HG03108 (cell line): ENCODE measurements around the gene EXD3.
"Not testable (repeated sequence)": the region's sequence is repeated elsewhere in the genome, so short reads cannot be mapped to it uniquely, and the experiment has no call there.

Experiments
- ATAC-seq: cut with Tn5 transposase; IDR thresholded peaks from one replicate; pipeline ENCODE4 v1.9.1; 2021; ENCODE audit warnings: moderate library complexity; ENCODE audit not compliant: unreplicated experiment

Gene EXD3

DNA sequence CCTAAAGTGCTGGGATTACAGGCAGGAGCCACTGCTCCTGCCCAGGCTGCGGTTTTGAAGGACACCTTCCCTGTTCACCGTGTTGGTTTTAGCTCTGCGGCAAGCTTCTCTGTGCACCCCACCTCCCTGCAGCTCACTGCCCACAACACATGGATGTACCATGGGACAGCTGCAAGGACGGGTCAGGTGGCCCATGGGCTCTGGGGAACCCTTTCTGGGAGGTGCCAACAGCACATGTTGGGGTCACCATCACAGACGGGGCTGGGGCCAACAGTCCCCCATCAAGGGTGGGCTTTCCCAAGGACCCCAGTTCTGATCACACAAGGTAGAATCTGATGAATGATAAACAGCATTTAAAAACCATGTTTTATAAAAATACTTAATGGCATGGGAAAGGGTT is 7.5 kb downstream of the EXD3 start:
- no peak for ATAC-seq

DNA sequence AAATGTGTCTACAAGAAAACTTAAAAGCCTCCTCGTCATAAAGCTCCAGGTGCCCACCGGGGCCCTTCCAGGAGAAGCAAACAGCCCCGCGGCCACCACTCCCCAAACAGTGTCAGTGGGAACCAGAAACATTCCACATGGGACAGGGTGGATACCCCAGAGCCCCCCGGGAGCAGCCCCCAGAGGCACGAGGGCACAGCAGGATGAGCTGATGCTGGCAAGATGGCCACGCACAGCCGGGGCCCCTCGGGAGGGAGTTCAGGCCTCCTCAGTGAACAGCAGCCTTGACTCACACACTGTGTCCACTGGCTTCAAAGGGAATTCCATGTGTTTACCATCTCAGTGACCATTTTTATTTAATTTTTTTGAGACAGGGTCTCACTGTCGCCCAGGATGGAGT is 10.5 kb downstream of the EXD3 start:
- no peak for ATAC-seq

GRCh38 chr9:137411645-137412380 is 11.1 kb downstream of the EXD3 start:
- ATAC-seq = no peak

DNA sequence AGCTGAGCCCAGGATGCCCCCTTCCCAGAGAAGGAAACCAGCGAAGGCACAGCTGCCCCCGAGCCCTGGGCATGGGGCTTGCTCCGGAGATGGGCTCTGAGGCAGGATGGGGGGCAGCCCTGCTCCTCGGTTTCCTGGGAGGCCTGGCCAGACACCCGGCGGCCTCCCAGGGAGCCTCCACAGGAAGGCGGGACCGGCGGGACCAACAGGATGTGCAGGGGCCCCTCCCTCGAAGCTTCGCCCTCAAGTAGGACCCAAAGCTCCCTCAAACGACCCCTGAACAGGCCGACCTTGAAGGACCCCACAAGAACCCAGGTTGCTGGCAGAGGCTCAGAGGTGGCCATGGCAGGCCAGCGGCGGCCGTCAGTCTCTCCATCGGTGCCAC is 11.7 kb downstream of the EXD3 start:
- no peak for ATAC-seq

DNA sequence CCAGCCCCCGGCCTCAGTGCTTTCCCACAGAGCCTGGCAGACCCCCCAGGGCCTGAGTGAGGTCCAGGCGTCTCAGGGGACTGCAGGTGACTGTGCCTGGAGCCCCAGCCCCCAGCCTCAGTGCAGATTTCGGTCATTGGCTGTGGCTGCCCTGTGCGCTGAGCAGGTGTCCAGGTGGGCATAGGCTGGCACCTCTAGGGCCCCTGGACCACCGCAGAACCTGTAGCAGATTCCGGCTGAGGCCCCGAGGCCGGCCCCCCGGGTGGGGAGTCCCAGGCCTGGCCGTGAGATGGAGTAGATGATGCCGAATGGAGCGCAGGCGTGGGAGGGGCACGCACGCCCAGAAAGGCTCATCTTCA is 12.1 kb downstream of the EXD3 start:
- ATAC-seq = no peak

DNA sequence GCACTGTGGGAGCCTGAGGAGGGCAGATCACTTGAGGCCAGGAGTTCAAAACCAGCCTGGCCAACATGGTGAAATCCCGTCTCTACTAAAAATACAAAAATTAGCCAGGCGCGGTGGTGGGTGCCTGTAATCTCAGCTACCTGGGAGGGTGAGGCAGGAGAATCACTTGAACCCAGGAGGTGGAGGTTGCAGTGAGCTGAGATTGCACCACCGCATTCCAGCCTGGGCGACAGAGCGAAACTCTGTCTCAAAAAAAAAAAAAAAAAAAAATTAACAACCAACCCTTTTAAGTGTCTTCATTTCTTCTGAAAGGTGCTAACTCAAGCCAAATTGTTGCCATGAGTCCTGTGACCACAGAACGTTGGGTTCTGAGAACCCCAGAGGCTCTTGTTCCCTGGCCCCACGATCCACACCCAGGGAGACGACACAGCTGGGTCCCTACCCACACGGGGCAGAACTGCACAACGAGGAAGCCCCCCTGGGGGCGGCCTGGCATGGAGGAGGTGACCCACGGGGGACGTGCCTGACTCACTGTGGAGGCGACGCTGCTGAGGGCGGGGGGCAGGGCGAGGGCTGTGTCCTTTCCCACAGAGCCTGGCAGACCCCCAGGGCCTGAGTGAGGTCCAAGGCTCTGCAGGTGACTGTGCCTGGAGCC is 12.6 kb downstream of the EXD3 start:
- not testable (repeated sequence) for ATAC-seq

- no peak for ATAC-seq
Observed at GRCh38 chr9:137409515-137409914, 13.4 kb downstream of the EXD3 start.

- ATAC-seq = no peak
Observed at GRCh38 chr9:137408651-137409405, 14.1 kb downstream of the EXD3 start.

DNA sequence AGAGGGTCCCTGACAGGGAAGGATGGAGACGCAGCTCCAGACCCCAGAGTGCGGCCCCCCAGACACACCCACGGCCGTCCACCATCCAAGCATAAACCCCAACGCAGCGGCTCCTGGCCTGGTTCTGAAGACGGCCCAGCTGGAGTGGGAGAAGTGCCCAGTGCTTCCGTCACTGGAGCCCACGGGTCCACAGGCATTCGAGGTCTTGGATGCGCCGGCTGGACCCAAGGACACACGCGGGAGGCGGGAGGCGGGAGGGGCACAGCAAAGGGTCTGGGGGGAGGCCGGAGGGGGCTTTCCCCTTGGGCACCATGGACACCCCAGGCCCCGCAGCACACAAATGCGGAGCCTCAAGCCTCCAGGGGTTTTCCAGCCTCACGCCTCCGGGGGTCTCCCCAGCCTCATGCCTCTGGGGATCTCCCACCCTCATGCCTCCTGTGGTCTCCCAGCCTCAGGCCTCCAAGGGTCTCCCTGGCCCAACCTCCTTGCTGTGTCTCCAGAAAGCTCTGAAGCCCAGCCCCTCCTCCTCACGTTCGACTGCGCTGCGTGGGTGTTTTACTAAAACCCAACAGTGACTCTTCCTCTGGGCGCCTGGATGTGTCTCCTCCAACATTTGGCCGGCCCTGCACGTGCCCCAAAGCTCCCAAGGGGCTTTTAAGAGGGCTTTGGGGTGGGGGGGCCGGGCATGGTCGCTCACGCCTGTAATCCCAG is 15.2 kb downstream of the EXD3 start:
- no peak for ATAC-seq

- peak; percentile 46 for ATAC-seq
Observed at GRCh38 chr9:137406876-137407589, 15.9 kb downstream of the EXD3 start.

- no peak for ATAC-seq
Observed at GRCh38 chr9:137406085-137406760, 16.7 kb downstream of the EXD3 start.

DNA sequence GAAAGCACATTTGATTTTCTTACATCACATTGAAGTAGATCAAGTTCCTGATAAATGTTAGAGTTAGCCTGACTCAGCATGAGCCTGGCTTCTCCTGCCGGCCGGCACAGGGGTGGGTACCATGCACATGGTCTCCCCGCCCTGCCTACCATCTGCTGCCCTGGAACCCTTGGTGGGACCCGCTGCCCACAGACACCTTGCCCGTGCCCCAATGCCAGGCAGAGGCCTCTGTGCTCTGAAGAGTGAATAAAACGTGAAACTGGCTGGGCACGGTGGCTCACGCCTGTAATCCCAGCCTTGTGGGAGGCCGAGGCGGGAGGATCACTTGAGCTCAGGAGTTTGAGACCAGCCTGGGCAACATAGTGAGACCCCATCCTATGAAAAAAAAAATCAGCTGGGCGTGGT is 17.3 kb downstream of the EXD3 start:
- ATAC-seq = no peak

DNA sequence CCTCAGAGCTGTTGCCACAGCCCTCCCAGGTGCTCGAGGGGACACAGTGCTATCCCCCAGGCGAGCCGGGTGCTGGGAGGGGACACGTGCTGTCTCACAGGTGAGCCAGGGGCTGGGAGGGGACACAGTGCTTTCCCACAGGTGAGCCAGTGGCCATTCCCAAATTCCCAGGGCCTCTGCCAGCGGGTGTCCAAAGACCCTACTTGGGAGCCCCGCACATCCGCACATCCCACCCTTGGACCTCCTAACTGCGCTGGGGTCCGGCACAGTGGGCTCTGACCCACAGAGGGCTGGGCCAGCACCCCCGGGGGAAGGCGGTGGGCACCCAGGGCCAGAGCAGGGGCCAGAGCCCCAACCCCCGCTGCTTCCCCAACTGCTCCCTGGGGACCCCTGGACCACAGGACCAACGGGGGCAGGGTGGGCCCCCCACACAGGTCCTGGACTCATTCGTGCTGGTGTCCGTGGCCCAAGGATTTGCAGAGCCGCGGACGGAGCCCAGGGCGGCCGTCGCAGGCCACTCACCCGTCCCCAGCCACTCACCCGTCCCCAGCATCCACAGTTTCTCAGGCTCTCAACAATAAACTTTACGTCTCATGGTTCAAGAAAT is 17.9 kb downstream of the EXD3 start:
- no peak for ATAC-seq

GRCh38 chr9:137403269-137403668 is 19.7 kb downstream of the EXD3 start:
- ATAC-seq = no peak

- no peak for ATAC-seq
Observed at GRCh38 chr9:137402746-137403145, 20.2 kb downstream of the EXD3 start.

DNA sequence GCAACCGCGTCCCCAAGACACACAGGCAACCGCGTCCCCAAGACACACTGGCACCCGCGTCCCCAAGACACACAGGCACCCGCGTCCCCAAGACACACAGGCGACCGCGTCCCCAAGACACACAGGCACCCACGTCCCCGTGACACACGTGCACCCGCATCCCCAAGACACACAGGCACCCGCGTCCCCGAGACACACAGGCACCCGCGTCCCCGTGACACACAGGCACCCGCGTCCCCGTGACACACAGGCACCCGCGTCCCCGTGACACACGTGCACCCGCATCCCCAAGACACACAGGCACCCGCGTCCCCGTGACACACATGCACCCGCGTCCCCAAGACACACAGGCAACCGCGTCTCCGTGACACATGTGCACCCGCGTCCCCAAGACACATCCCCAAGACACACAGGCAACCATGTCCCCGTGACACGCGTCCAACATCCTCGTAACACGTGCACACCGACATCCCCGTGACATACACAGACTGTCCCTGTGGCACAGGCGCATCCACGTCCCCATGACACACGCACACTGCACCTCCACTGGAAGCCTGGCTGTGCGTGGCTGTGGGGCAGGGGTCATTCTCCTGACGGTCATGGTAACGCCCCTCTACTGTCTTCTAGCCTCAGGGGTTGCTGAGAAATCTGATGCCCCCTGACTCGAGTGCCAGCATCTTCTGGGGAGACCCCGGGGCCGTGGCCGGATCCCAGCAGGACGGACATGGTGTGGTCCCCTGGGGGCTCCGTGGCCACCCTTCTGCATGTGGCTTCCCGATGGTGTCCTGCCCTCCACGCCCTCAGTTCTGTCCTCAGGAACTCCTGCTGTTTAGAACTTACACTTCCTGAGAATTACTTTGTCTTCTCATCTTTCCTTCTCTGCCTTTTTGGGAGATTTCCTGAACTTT is 24.1 kb downstream of the EXD3 start:
- no peak for ATAC-seq

GRCh38 chr9:137397675-137398423 is 25.1 kb downstream of the EXD3 start:
- no peak for ATAC-seq
